Dendritic cell treated with granulocyte-macrophage colony-stimulating factor and Interleukin-4, amounts not matched to agents 40 ng/mL and 50 ng/mL, for 4 days (primary cell): ENCODE data around the gene CLCN5.

Source experiments
- H3K27ac Mint-ChIP-seq: one replicate; pipeline ENCODE4 v1.8.0; 2022; ENCODE audit warnings: mild to moderate bottlenecking, mixed read lengths
- H3K27me3 Mint-ChIP-seq: one replicate; pipeline ENCODE4 v1.8.0; 2022; ENCODE audit warnings: mild to moderate bottlenecking, mixed read lengths
- H3K36me3 Mint-ChIP-seq: one replicate; pipeline ENCODE4 v1.8.0; 2022; ENCODE audit warnings: low read depth, mixed read lengths
- H3K4me1 Mint-ChIP-seq: one replicate; pipeline ENCODE4 v1.8.0; 2022; ENCODE audit warnings: low read depth, mixed read lengths
- H3K4me3 Mint-ChIP-seq: one replicate; pipeline ENCODE4 v1.8.0; 2022; ENCODE audit warnings: mild to moderate bottlenecking, moderate library complexity, mixed read lengths
- H3K9me3 Mint-ChIP-seq: one replicate; pipeline ENCODE4 v1.8.0; 2022; ENCODE audit warnings: mixed read lengths
- intact Hi-C: fragments of 100-400 bp; cut with micrococcal nuclease; formaldehyde crosslinking; loops from one replicate; pipeline ENCODE4 v1.15.0; 2022

The CLCN5 gene

GRCh38 chrX:49922291-49923241, at the start of gene CLCN5:
Gene CLCN5 (plus strand): TSS chrX:49922596. CDS start chrX:49925299, 2,703 bp downstream.
- Mint-ChIP-seq H3K27me3 (no peaks in the 10 kb centered on the region), H3K36me3 (peaks cover 41% of the 10 kb centered on the region), H3K9me3 (no peaks in the 10 kb centered on the region), H3K4me3 (peak within 1 kb of the TSS; percentile 77), H3K27ac (peak within 1 kb of the TSS; percentile 85), H3K4me1 (peaks cover 26% of the 10 kb centered on the region)
- intact Hi-C loops: loop anchor here (2.0 kb wide), 2 partner anchors 36 to 154 kb away; no protein-coding TSS in a partner anchor

DNA sequence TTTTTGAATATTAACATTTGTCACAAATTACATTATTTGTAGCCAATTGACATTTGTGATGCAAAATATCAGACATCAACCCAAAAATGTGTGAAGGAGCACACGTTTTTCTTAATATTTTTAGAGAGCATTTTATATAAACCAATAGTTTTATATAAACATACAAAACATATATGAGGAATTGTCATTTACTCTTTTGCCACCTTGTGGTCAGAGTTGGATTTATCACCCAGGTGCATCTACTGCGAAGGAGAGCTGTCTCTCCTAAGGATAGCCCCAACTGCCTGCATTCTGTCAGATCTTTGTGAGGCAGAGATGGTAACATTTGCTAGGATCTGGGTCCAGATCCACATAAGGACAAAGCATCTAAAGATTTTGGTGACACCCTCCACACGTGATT, 45.6 kb upstream of the CLCN5 start:
- no peaks in the 10 kb centered on the region for H3K9me3 Mint-ChIP-seq
- no peaks in the 10 kb centered on the region for H3K36me3 Mint-ChIP-seq
- H3K4me3 Mint-ChIP-seq: no peak overlapping the region

GRCh38 chrX:49877397-49878101, 44.8 kb upstream of the CLCN5 start:
- Mint-ChIP-seq H3K36me3 (no peaks in the 10 kb centered on the region), H3K4me1 (peaks cover 26% of the 10 kb centered on the region), H3K27ac (peak overlapping the region; percentile 39), H3K9me3 (no peaks in the 10 kb centered on the region), H3K4me3 (no peak overlapping the region), H3K27me3 (no peaks in the 10 kb centered on the region)
- intact Hi-C loops: no loop called here

More for the DNA sequence above, 45.6 kb upstream of the CLCN5 start:
- no peaks in the 10 kb centered on the region for H3K27me3 Mint-ChIP-seq
- peaks cover 25% of the 10 kb centered on the region for H3K4me1 Mint-ChIP-seq
- intact Hi-C loops: no loop called here
- no peak overlapping the region for H3K27ac Mint-ChIP-seq

DNA sequence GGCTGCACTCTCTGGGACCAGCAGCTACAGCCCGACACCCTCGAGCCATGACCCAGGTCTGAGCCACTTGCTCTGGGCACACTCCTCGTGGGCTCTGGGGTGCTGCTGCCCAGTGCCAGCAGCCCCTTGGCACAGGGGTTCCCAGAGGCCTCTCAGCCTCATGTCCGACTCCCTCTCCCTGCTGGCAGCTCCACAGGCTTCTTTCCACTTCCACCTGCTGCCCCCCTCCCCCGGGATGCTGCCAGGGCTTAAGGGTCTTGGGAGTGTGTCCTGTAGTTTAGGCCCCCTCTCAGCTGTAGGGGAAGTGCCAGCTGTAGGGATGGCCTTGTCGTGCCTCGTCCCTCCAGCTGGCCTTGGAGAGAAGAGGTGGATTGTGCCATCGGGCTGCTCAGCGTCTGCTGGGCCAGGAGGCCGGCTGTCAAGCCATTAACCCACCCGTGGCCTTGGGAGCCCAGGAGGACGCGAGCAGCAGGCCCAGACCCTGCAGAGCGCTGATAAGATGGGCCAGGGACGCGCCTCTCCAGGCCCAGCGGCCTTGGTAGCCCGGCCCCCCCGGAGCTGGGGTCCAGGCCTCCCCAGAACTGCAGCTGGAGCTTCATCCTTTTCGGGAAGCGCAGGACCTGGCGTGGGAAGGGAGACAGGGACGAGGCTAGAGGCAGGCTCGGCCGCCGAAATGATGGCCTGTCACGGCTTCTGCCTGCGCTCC, 44.1 kb upstream of the CLCN5 start:
- no peaks in the 10 kb centered on the region for H3K27me3 Mint-ChIP-seq
- no peaks in the 10 kb centered on the region for H3K36me3 Mint-ChIP-seq
- no peaks in the 10 kb centered on the region for H3K9me3 Mint-ChIP-seq
- H3K4me1 Mint-ChIP-seq: peaks cover 26% of the 10 kb centered on the region
- intact Hi-C loops: no loop called here
- peak overlapping the region; percentile 77 for H3K27ac Mint-ChIP-seq
- peak overlapping the region; percentile 77 for H3K4me3 Mint-ChIP-seq

- Mint-ChIP-seq H3K36me3 (no peaks in the 10 kb centered on the region), H3K27ac (peak within 1 kb of the TSS; percentile 77), H3K9me3 (no peaks in the 10 kb centered on the region), H3K4me3 (peak within 1 kb of the TSS; percentile 77), H3K4me1 (peaks cover 28% of the 10 kb centered on the region), H3K27me3 (no peaks in the 10 kb centered on the region)
- intact Hi-C loops: no loop called here
Measured at GRCh38 chrX:49878834-49879655, 43.4 kb upstream of the CLCN5 start, which contains the start of gene USP27X. Gene USP27X (plus strand): TSS chrX:49879484. CDS start chrX:49880308, 824 bp downstream.

GRCh38 chrX:49879656-49880277, 42.6 kb upstream of the CLCN5 start:
- H3K36me3 Mint-ChIP-seq: no peaks in the 10 kb centered on the region
- peaks cover 31% of the 10 kb centered on the region for H3K4me1 Mint-ChIP-seq
- intact Hi-C loops: no loop called here
- no peaks in the 10 kb centered on the region for H3K27me3 Mint-ChIP-seq
- H3K27ac Mint-ChIP-seq: peak overlapping the region; percentile 77
- peak overlapping the region; percentile 77 for H3K4me3 Mint-ChIP-seq
- H3K9me3 Mint-ChIP-seq: no peaks in the 10 kb centered on the region

DNA sequence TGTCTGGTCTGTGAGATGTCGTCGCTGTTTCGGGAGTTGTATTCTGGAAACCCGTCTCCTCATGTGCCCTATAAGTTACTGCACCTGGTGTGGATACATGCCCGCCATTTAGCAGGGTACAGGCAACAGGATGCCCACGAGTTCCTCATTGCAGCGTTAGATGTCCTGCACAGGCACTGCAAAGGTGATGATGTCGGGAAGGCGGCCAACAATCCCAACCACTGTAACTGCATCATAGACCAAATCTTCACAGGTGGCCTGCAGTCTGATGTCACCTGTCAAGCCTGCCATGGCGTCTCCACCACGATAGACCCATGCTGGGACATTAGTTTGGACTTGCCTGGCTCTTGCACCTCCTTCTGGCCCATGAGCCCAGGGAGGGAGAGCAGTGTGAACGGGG, 41.7 kb upstream of the CLCN5 start:
- no peaks in the 10 kb centered on the region for H3K36me3 Mint-ChIP-seq
- no peak overlapping the region for H3K27ac Mint-ChIP-seq
- H3K27me3 Mint-ChIP-seq: no peaks in the 10 kb centered on the region
- H3K9me3 Mint-ChIP-seq: no peaks in the 10 kb centered on the region
- intact Hi-C loops: no loop called here
- peaks cover 31% of the 10 kb centered on the region for H3K4me1 Mint-ChIP-seq
- no peak overlapping the region for H3K4me3 Mint-ChIP-seq

DNA sequence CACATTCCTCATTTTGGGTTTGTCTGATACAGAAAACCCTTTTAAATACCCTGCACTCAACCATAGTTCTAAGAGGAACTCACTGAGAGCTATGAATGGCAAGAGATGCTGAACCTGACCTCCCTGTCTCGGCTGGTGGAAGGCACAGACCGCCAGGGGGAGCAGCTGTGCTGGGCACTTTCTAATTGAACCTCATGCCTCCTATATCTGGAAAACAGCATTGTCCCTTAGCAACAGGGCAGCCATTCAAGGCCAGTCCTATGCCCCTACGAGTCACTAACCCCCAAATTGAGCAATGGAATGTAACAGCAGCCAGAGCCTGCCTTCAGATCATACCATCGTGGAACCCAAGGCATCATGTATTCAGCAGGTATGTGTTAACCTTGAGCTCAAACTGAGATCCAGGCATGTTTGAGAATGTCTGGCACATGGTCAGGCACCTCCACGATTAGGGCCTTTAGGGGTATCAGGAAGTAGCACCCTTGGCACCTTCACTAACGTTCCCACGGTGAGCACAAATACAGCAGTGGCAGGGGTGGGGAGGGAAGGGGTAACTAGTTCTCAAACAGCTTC, 38.0 kb upstream of the CLCN5 start:
- peaks cover 22% of the 10 kb centered on the region for H3K4me1 Mint-ChIP-seq
- H3K36me3 Mint-ChIP-seq: no peaks in the 10 kb centered on the region
- no peaks in the 10 kb centered on the region for H3K27me3 Mint-ChIP-seq
- H3K4me3 Mint-ChIP-seq: no peak overlapping the region
- H3K27ac Mint-ChIP-seq: no peak overlapping the region
- intact Hi-C loops: loop anchor here (1.0 kb wide), 1 partner anchor 696 kb away; no protein-coding TSS in a partner anchor
- no peaks in the 10 kb centered on the region for H3K9me3 Mint-ChIP-seq

DNA sequence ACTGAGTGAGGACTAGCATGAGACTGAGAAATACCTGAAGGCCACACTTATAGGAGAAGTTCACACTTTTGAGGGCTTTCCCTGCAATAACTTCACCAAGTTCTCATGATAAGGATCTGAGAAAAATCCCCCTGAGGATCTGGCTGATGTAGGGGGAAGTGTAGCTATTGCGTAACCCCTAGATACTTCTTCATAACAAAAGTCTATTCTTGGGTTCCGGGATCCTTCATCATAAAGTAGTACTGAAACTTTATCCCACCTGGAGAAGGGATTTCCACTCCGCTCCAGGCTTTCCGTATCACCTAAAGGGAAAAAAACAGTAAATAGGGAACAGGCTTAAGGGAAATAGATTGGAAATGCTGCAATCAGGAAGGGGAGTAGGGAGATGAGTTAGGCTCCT, 29.9 kb upstream of the CLCN5 start:
- peaks cover 9% of the 10 kb centered on the region for H3K36me3 Mint-ChIP-seq
- H3K9me3 Mint-ChIP-seq: peaks cover 11% of the 10 kb centered on the region
- H3K27me3 Mint-ChIP-seq: peaks cover 2% of the 10 kb centered on the region
- peaks cover 8% of the 10 kb centered on the region for H3K4me1 Mint-ChIP-seq
- no peak overlapping the region for H3K27ac Mint-ChIP-seq
- H3K4me3 Mint-ChIP-seq: no peak overlapping the region
- intact Hi-C loops: no loop called here

GRCh38 chrX:49896951-49897350, 25.4 kb upstream of the CLCN5 start:
- intact Hi-C loops: no loop called here
- Mint-ChIP-seq H3K4me3 (no peak overlapping the region), H3K36me3 (peaks cover 9% of the 10 kb centered on the region), H3K27ac (no peak overlapping the region), H3K9me3 (peaks cover 14% of the 10 kb centered on the region), H3K27me3 (peaks cover 7% of the 10 kb centered on the region), H3K4me1 (no peaks in the 10 kb centered on the region)

DNA sequence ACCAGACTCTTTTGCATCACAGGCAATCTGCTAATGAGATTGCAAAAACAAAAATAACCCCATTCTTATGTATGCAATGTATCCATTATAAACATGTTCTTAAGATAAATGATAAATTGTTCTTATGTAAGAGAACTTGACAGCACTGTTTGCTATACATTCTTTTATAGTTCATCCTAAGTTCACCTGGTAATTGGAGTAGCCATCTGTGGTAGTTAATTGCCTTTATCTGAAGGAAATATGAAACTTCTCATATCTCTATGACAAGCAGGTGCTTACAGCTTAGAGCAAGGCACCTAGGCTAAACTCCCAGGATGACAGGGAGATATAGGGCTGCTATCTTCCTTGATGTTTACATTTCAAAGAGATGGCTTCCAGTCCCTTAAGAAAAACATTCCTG, 21.3 kb upstream of the CLCN5 start:
- no peak overlapping the region for H3K4me3 Mint-ChIP-seq
- no peaks in the 10 kb centered on the region for H3K4me1 Mint-ChIP-seq
- H3K36me3 Mint-ChIP-seq: peaks cover 9% of the 10 kb centered on the region
- peaks cover 6% of the 10 kb centered on the region for H3K27me3 Mint-ChIP-seq
- H3K27ac Mint-ChIP-seq: no peak overlapping the region
- intact Hi-C loops: no loop called here
- H3K9me3 Mint-ChIP-seq: peaks cover 14% of the 10 kb centered on the region

DNA sequence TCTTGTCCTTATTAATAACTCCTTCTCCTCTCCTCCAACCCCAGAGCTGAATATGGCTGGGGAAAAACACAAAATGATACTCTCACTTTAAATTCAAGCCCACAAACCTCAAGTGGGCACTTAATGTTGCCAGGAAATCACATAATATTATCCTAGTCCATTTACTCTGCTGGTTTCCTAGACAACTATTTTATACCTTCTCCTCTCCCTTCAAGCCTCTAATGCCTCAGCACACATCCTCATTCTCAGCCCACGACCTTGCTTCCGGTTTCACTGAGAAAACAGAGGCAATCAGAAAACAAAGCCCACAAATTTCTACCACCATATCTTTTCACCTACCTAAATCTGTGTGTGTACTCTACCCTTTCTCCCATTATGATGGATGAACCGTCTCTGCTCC, 12.1 kb upstream of the CLCN5 start:
- H3K4me1 Mint-ChIP-seq: peaks cover 13% of the 10 kb centered on the region
- H3K9me3 Mint-ChIP-seq: no peaks in the 10 kb centered on the region
- intact Hi-C loops: no loop called here
- no peak overlapping the region for H3K4me3 Mint-ChIP-seq
- peak overlapping the region; percentile 40 for H3K27ac Mint-ChIP-seq
- peaks cover 2% of the 10 kb centered on the region for H3K27me3 Mint-ChIP-seq
- H3K36me3 Mint-ChIP-seq: no peaks in the 10 kb centered on the region
